ENCODE data around the gene SP110.

The SP110 gene

DNA sequence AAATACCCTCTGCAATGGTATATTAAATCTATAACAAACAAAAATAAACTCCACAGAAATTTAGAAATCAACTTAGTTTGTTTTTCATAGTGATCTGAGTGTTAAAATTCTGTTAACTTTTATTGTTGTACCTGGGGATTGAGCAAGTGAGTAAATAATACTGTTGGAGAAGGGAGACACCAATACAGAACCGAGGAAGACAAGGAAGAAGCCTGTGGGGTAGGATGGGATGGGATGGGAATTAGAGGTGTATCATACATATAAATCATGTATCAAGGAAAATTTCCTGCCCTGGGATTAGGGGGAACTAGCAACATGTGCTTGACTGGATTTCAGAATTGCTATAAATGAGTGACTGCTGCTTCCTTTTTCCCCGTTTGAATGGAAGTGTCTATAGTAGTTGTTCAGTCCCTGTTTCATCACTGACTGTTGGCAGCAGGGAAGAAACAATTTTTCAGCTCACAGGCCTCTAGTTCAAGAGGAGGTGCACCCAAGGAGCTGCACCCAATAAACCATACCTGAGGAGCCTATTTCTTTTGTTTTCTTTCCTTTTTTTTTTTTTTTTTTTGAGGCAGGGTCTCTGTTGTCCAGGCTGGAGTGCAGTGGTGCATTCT, 53.1 kb downstream of the SP110 start:
- TF ChIP-seq, protein P1, sequence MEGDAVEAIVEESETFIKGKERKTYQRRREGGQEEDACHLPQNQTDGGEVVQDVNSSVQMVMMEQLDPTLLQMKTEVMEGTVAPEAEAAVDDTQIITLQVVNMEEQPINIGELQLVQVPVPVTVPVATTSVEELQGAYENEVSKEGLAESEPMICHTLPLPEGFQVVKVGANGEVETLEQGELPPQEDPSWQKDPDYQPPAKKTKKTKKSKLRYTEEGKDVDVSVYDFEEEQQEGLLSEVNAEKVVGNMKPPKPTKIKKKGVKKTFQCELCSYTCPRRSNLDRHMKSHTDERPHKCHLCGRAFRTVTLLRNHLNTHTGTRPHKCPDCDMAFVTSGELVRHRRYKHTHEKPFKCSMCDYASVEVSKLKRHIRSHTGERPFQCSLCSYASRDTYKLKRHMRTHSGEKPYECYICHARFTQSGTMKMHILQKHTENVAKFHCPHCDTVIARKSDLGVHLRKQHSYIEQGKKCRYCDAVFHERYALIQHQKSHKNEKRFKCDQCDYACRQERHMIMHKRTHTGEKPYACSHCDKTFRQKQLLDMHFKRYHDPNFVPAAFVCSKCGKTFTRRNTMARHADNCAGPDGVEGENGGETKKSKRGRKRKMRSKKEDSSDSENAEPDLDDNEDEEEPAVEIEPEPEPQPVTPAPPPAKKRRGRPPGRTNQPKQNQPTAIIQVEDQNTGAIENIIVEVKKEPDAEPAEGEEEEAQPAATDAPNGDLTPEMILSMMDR (IDR thresholded peaks at IDR 0.05; ENCODE audit: low read depth, low read length): no peak

DNA sequence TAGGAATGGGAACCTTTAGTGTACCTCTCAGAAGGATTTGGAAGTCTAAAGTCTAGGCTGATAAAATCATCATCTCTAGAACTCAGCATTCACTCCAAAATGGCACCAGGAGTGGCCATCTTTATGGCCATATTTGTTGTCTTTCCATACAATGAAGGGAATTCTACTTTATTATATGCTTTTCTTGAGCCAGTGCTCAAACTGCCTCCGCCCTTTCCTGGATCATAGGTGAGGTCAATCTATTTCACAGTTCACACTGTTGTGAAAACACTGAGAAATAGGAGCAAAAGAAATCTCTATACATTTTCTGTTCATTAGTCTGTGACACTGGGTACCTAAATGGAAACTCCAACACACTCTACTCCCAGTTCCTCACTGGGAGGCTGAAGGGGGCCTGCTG, 55.6 kb downstream of the SP110 start:
- TF ChIP-seq, protein P1 (IDR thresholded peaks at IDR 0.05; ENCODE audit: low read depth, low read length): no peak
- DNase-seq (ENCODE audit: extremely low read depth, low read depth): no peak

More for the DNA sequence above, 53.1 kb downstream of the SP110 start:
- no peak for DNase-seq (ENCODE audit: extremely low read depth, low read depth)

- TF ChIP-seq, protein P1 (IDR thresholded peaks at IDR 0.05; ENCODE audit: low read depth, low read length): no peak
- DNase-seq (ENCODE audit: extremely low read depth, low read depth): no peak
Observed at GRCh38 chr2:230162981-230163380, 56.8 kb downstream of the SP110 start.

DNA sequence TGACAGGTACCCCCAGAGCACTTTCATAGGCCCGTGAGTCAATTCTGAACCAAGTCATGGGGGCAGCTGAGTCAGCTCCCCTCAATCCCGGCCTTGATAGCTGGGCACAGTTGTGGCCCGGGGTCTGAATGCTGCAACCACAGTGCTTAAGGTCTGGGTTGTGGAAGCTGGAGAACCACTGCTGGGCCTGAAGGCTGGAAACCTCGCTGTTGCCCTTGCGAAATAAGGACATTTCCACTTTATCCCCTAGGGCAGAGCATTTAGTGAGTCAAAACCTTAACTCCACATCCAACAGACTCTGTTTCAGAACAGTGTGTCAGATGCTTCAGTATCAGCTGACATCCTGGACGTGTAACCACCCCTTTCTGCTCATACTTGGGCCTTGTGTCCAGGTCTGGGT, 58.6 kb downstream of the SP110 start:
- TF ChIP-seq, protein P1 (IDR thresholded peaks at IDR 0.05; ENCODE audit: low read depth, low read length): no peak
- peak; percentile 5 for DNase-seq (ENCODE audit: extremely low read depth, low read depth)

GRCh38 chr2:230160112-230160660, 59.6 kb downstream of the SP110 start:
- DNase-seq (ENCODE audit: extremely low read depth, low read depth): peak; percentile 15
- TF ChIP-seq, protein P1 (IDR thresholded peaks at IDR 0.05; ENCODE audit: low read depth, low read length): peak; percentile 80

- DNase-seq (ENCODE audit: extremely low read depth, low read depth): no peak
- TF ChIP-seq, protein P1 (IDR thresholded peaks at IDR 0.05; ENCODE audit: low read depth, low read length): no peak
Observed at GRCh38 chr2:230158468-230158867, 61.3 kb downstream of the SP110 start.

GRCh38 chr2:230156782-230157699, 62.7 kb downstream of the SP110 start:
- TF ChIP-seq, protein P1 (IDR thresholded peaks at IDR 0.05; ENCODE audit: low read depth, low read length): no peak
- no peak for DNase-seq (ENCODE audit: extremely low read depth, low read depth)

Measured in AG09319 (cell line).